Measurements from ENCODE around the gene TNFRSF6B. TPM values are rescaled to one million over a fixed set of nuclear protein-coding genes. Genes with fewer than 3 reads are reported as not detected.

The TNFRSF6B gene
- total and polyA plus RNA-seq, 2 of the 4 experiments (the other 2 are of a cell fraction), result 1.3 to 11.0 TPM

DNA sequence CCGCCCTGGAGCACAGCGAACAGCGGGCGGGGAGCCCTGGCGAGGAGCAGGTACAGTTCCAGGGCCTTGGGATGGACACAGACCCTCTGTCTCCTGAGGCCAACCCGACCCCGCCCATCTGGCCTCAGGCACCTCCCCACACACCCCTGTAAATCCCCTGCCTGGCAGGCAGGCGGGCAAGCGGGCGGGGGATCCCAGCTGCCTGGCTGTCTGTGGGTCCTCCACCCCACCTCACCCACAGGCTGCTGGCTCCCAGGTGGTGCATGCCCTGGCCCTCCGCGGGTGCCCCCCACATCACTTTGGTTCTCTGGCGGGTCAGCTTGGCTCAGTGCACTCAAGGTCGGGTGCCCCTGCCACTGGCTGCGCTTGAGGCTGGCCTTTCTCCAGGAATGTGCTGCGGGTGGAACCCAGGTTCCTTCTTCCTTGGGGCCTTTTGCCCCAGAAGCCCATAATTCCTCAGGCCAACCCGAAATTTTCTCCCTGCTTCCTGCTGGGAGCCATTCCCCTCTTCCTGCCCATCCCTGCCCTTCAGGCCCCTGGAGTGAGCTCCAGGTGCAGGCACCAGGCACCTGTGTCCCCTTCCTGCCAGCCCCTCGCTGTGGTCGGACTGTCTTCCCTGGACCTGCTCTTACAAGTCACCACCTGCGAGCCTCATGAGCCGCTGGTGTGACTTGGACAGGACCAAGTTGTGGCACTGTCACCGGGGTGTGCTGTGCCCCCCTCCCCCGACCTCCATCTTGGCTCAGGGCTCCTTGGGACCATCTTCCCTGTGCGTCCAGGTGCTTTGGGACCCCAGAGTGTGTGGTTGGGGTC, 5.3 kb upstream of the TNFRSF6B start (continued):
- no peak for TF ChIP-seq RCOR1 (IDR thresholded peaks at IDR 0.05; ENCODE audit: insufficient replicate concordance, low read length)
- no peak for TF ChIP-seq POLR2A (IDR thresholded peaks at IDR 0.05; ENCODE audit: low read depth, low read length)

DNA sequence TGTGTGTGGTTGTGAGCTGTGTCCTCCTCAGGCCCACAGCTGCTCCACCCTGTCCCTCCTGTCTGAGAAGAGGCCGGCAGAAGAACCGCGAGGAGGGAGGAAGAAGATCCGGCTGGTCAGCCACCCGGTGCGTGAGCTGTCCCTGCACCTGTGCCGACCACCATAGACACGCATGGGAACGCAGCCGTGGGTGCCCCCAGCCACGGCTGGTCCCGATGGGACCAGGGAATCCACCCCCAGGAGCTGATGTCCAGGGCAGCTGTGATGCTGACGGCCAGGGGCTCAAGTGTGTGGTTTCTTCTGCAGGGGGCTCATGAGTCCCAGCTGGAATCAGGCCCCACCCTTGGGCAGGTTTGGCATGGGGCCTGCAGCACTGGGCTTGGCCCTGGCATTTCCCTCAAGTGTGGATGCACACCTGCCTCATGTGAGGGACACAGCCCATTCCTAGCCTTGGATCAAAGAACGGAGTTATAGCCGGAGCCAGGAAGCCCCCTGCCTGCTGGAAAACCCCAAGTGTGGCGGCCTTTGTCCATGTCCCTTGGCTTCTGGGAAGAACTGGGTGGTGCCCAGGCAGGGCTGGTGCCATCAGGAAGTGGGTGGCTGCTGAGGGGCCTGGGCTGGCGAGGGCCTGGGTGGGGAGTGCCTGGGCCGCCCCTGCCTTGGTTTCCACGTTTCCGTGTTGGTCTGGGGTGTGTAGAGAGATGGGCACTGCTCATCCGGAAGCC, 4.6 kb upstream of the TNFRSF6B start:
- TF ChIP-seq RCOR1 (IDR thresholded peaks at IDR 0.05; ENCODE audit: insufficient replicate concordance, low read length) (no peak), MAFK (IDR thresholded peaks at IDR 0.05; ENCODE audit: low read depth, low read length) (no peak), POLR2A (IDR thresholded peaks at IDR 0.05; ENCODE audit: low read depth, low read length) (no peak)
- TF ChIP-seq, protein P1, sequence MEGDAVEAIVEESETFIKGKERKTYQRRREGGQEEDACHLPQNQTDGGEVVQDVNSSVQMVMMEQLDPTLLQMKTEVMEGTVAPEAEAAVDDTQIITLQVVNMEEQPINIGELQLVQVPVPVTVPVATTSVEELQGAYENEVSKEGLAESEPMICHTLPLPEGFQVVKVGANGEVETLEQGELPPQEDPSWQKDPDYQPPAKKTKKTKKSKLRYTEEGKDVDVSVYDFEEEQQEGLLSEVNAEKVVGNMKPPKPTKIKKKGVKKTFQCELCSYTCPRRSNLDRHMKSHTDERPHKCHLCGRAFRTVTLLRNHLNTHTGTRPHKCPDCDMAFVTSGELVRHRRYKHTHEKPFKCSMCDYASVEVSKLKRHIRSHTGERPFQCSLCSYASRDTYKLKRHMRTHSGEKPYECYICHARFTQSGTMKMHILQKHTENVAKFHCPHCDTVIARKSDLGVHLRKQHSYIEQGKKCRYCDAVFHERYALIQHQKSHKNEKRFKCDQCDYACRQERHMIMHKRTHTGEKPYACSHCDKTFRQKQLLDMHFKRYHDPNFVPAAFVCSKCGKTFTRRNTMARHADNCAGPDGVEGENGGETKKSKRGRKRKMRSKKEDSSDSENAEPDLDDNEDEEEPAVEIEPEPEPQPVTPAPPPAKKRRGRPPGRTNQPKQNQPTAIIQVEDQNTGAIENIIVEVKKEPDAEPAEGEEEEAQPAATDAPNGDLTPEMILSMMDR (conservative IDR thresholded peaks at IDR 0.05; ENCODE audit: low read depth, low read length), result no peak
- H2AK5ac ChIP-seq (ENCODE audit: low read depth, low read length), result no peak overlapping the region; the same call in 1 of the 2 replicates
- H2BK15ac ChIP-seq (ENCODE audit: low read depth, low read length), result no peak overlapping the region
- H3K36me3 ChIP-seq (ENCODE audit: control insufficient read depth, insufficient read depth, low read length), result peaks cover 9% of the 10 kb centered on the region; the same call in 1 of the 2 replicates
- no peak overlapping the region for H4K8ac ChIP-seq (ENCODE audit: low read depth in 2 of 2, low read length in 2 of 2)
- ChIA-PET CTCF (interaction anchor here (0.6 kb wide), 1 partner anchor 135 kb away, joined by 7 read pairs; no protein-coding TSS in a partner anchor), POLR2A (ENCODE audit: unreplicated experiment) (no interaction called here)
- H3K14ac ChIP-seq (replicated peaks; ENCODE audit: low read depth, low read length), result no peak overlapping the region
- H2AFZ ChIP-seq (replicated peaks; ENCODE audit: low read length, poor library complexity), result peak overlapping the region; percentile 32
- no peak overlapping the region; the same call in 1 of the 2 replicates for H3K4ac ChIP-seq (ENCODE audit: low read depth, low read length)
- H3K4me3 ChIP-seq (ENCODE audit: insufficient read depth, low read depth, low read length), result no peak overlapping the region
- peaks cover 0 to 13% of the 10 kb centered on the region in 2 experiments; a peak in 2 of 4 replicates for H3K79me1 ChIP-seq (ENCODE audit: low read depth in 1 of 2, low read length in 2 of 2)
- H3K23ac ChIP-seq (ENCODE audit: low read depth, low read length), result no peak overlapping the region
- H4K91ac ChIP-seq (ENCODE audit: insufficient read depth, low read depth, low read length), result no peak overlapping the region
- no peak overlapping the region for H3K18ac ChIP-seq (ENCODE audit: low read depth, low read length)
- in situ Hi-C loops (cut with MboI; ENCODE audit: low sequenced_read_pairs) (no loop called here), dilution Hi-C loops (cut with HindIII; ENCODE audit: low sequenced_read_pairs, unreplicated experiment) (no loop called here), intact Hi-C loops (cut with micrococcal nuclease) (no loop called here)
- H3K9me3 ChIP-seq (ENCODE audit: control insufficient read depth, insufficient read depth, low read length), result no peaks in the 10 kb centered on the region
- H4K20me1 ChIP-seq (ENCODE audit: insufficient read depth, low read length), result no peaks in the 10 kb centered on the region
- BruUV-seq (replicated peaks), result no TSS peak
- H2BK120ac ChIP-seq (ENCODE audit: low read depth, low read length), result no peak overlapping the region
- WGBS, 2 experiments (ENCODE audit: extremely low coverage in 2 of 2, insufficient read length in 1 of 2), result 90% methylated on average over 12 of the region's 21 CpGs; no CpG with 5 or more reads in 1 of the 2 experiments
- H4K5ac ChIP-seq (ENCODE audit: low read depth, low read length), result no peak overlapping the region
- no peak overlapping the region for H2BK20ac ChIP-seq (ENCODE audit: low read depth, low read length)
- no peak for ATAC-seq (ENCODE audit: low read depth)
- H3K27me3 ChIP-seq (ENCODE audit: control insufficient read depth, insufficient read depth, low read length), result no peaks in the 10 kb centered on the region
- H3K4me1 ChIP-seq (ENCODE audit: control insufficient read depth, insufficient read depth, low read length), result peaks cover 8% of the 10 kb centered on the region
- H3K9me1 ChIP-seq (ENCODE audit: insufficient read depth, low read length), result peaks cover 2% of the 10 kb centered on the region; the same call in 1 of the 2 replicates
- DNase-seq, result no peak
- H2AK9ac ChIP-seq (replicated peaks; ENCODE audit: low read depth, low read length, poor library complexity), result peak overlapping the region; percentile 76
- no peak overlapping the region for H3K4me2 ChIP-seq (ENCODE audit: low read depth, low read length)
- H3K9ac ChIP-seq (ENCODE audit: low read depth, low read length), result no peak overlapping the region
- H3K27ac ChIP-seq (ENCODE audit: insufficient read depth, low read length), result no peak overlapping the region
- no peak overlapping the region for H2BK5ac ChIP-seq (ENCODE audit: low read depth, low read length, poor library complexity, severe bottlenecking)
- no peak overlapping the region for H3K56ac ChIP-seq (ENCODE audit: extremely low read depth, insufficient read depth, low read length)
